HEK293 (cell line): ENCODE results near the gene SLC9A9.

Source experiments
- CTCF ChIA-PET: fragments of 350-600 bp; formaldehyde crosslinking; extraction: SDS; loops from one replicate; lab custom pipeline; 2021; ENCODE audit warnings: antibody characterized with exemption; lab: Yijun Ruan, JAX
- POLR2A ChIA-PET: fragments of 300-600 bp; formaldehyde crosslinking; extraction: SDS; loops from one replicate; lab custom pipeline; 2020; ENCODE audit warnings: antibody characterized with exemption, inconsistent platforms; lab: Yijun Ruan, JAX
- H3K27ac ChIP-seq: fragments of 200-500 bp; sonication (Bioruptor generic); 2 replicates; pipeline ENCODE4 v1.5.1; 2014; ENCODE audit warnings: low read depth, low read length, control low read depth, inconsistent platforms; ENCODE audit errors: extremely low read depth
- H3K36me3 ChIP-seq, 2 experiments: fragments of 200-500 bp in 1 of 2; sonication (Bioruptor generic) in 1 of 2; 1 replicate in 1 of 2; 2 replicates in 1 of 2; pipeline ENCODE4 v1.5.1; 2014 to 2017; ENCODE audit warnings: inconsistent platforms in 2 of 2, low read length in 2 of 2; ENCODE audit not compliant: control insufficient read depth in 2 of 2, insufficient read depth in 1 of 2
- H3K4me1 ChIP-seq: fragments of 200-500 bp; sonication (Bioruptor generic); 2 replicates; pipeline ENCODE4 v1.5.1; 2014; ENCODE audit warnings: mild to moderate bottlenecking, low read length, inconsistent platforms; ENCODE audit not compliant: control insufficient read depth, insufficient read depth
- H3K4me3 ChIP-seq: 2 replicates; pipeline ENCODE4 v1.5.1; 2011; ENCODE audit warnings: low read depth, mild to moderate bottlenecking, control low read depth, low read length, moderate library complexity
- H3K9me3 ChIP-seq: fragments of 200-500 bp; sonication (Bioruptor generic); 2 replicates; pipeline ENCODE4 v1.5.1; 2014; ENCODE audit warnings: low read depth, low read length, inconsistent platforms; ENCODE audit not compliant: control insufficient read depth, insufficient read depth
- ZBTB17 ChIP-seq: fragments of 450-650 bp; formaldehyde crosslinking; IDR thresholded peaks from 2 replicates; pipeline ENCODE4 v1.5.1; 2016; ENCODE audit warnings: missing biosample characterization, missing genetic modification characterization
- ZNF335 ChIP-seq: fragments of 450-650 bp; formaldehyde crosslinking; conservative IDR thresholded peaks from 2 replicates; pipeline ENCODE4 v1.5.1; 2016; ENCODE audit warnings: missing biosample characterization, missing genetic modification characterization
- ZNF366 ChIP-seq: fragments of 450-650 bp; formaldehyde crosslinking; conservative IDR thresholded peaks from 2 replicates; pipeline ENCODE4 v1.5.1; 2016; ENCODE audit warnings: missing biosample characterization, missing genetic modification characterization
- ZNF473 ChIP-seq: fragments of 450-650 bp; formaldehyde crosslinking; IDR thresholded peaks from 2 replicates; pipeline ENCODE4 v1.5.1; 2017; ENCODE audit warnings: missing biosample characterization, missing genetic modification characterization
- TF ChIP-seq, protein P1 (sequence below): fragments of 450-650 bp; IDR thresholded peaks from 2 replicates; pipeline ENCODE4 v1.5.1; 2018; ENCODE audit warnings: missing biosample characterization, mild to moderate bottlenecking, missing genetic modification characterization
- TF ChIP-seq, protein P2 (sequence below): fragments of 450-650 bp; formaldehyde crosslinking; IDR thresholded peaks from 2 replicates; pipeline ENCODE4 v1.5.1; 2016; ENCODE audit warnings: missing biosample characterization, missing genetic modification characterization
- TF ChIP-seq, protein P3 (sequence below): fragments of 450-650 bp; IDR thresholded peaks from 2 replicates; pipeline ENCODE4 v1.5.1; 2018; ENCODE audit warnings: missing biosample characterization, missing genetic modification characterization
- TF ChIP-seq, protein P4 (sequence below): fragments of 450-650 bp; formaldehyde crosslinking; IDR thresholded peaks from 2 replicates; pipeline ENCODE4 v1.5.1; 2016; ENCODE audit warnings: missing biosample characterization, missing genetic modification characterization
- TF ChIP-seq, protein P5 (sequence below): fragments of 450-650 bp; formaldehyde crosslinking; IDR thresholded peaks from 2 replicates; pipeline ENCODE4 v1.5.1; 2016; ENCODE audit warnings: missing biosample characterization, missing genetic modification characterization, borderline replicate concordance
- TF ChIP-seq, protein P6 (sequence below): fragments of 450-650 bp; formaldehyde crosslinking; IDR thresholded peaks from 2 replicates; pipeline ENCODE4 v1.5.1; 2016; ENCODE audit warnings: missing biosample characterization, missing genetic modification characterization, borderline replicate concordance

The SLC9A9 gene

GRCh38 chr3:143313025-143313892 lies 535.0 kb downstream of the SLC9A9 start (continued):
- TF ChIP-seq, protein P1, sequence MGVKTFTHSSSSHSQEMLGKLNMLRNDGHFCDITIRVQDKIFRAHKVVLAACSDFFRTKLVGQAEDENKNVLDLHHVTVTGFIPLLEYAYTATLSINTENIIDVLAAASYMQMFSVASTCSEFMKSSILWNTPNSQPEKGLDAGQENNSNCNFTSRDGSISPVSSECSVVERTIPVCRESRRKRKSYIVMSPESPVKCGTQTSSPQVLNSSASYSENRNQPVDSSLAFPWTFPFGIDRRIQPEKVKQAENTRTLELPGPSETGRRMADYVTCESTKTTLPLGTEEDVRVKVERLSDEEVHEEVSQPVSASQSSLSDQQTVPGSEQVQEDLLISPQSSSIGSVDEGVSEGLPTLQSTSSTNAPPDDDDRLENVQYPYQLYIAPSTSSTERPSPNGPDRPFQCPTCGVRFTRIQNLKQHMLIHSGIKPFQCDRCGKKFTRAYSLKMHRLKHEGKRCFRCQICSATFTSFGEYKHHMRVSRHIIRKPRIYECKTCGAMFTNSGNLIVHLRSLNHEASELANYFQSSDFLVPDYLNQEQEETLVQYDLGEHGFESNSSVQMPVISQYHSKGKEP (tag by site-specific recombination) = no peak
- TF ChIP-seq, protein P2, sequence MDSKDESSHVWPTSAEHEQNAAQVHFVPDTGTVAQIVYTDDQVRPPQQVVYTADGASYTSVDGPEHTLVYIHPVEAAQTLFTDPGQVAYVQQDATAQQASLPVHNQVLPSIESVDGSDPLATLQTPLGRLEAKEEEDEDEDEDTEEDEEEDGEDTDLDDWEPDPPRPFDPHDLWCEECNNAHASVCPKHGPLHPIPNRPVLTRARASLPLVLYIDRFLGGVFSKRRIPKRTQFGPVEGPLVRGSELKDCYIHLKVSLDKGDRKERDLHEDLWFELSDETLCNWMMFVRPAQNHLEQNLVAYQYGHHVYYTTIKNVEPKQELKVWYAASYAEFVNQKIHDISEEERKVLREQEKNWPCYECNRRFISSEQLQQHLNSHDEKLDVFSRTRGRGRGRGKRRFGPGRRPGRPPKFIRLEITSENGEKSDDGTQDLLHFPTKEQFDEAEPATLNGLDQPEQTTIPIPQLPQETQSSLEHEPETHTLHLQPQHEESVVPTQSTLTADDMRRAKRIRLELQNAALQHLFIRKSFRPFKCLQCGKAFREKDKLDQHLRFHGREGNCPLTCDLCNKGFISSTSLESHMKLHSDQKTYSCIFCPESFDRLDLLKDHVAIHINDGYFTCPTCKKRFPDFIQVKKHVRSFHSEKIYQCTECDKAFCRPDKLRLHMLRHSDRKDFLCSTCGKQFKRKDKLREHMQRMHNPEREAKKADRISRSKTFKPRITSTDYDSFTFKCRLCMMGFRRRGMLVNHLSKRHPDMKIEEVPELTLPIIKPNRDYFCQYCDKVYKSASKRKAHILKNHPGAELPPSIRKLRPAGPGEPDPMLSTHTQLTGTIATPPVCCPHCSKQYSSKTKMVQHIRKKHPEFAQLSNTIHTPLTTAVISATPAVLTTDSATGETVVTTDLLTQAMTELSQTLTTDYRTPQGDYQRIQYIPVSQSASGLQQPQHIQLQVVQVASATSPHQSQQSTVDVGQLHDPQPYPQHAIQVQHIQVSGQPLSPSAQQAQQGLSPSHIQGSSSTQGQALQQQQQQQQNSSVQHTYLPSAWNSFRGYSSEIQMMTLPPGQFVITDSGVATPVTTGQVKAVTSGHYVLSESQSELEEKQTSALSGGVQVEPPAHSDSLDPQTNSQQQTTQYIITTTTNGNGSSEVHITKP (tag by site-specific recombination) = no peak

GRCh38 chr3:143311096-143311495 lies 537.2 kb downstream of the SLC9A9 start:
- H3K36me3 ChIP-seq = no peaks in the 10 kb centered on the region
- TF ChIP-seq, protein P3, sequence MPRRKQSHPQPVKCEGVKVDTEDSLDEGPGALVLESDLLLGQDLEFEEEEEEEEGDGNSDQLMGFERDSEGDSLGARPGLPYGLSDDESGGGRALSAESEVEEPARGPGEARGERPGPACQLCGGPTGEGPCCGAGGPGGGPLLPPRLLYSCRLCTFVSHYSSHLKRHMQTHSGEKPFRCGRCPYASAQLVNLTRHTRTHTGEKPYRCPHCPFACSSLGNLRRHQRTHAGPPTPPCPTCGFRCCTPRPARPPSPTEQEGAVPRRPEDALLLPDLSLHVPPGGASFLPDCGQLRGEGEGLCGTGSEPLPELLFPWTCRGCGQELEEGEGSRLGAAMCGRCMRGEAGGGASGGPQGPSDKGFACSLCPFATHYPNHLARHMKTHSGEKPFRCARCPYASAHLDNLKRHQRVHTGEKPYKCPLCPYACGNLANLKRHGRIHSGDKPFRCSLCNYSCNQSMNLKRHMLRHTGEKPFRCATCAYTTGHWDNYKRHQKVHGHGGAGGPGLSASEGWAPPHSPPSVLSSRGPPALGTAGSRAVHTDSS (tag by site-specific recombination) = no peak
- TF ChIP-seq ZBTB17 (tag by site-specific recombination) (no peak), ZNF473 (tag by site-specific recombination) (no peak), ZNF366 (no peak), ZNF335 (tag by site-specific recombination) (no peak)
- TF ChIP-seq, protein P4, sequence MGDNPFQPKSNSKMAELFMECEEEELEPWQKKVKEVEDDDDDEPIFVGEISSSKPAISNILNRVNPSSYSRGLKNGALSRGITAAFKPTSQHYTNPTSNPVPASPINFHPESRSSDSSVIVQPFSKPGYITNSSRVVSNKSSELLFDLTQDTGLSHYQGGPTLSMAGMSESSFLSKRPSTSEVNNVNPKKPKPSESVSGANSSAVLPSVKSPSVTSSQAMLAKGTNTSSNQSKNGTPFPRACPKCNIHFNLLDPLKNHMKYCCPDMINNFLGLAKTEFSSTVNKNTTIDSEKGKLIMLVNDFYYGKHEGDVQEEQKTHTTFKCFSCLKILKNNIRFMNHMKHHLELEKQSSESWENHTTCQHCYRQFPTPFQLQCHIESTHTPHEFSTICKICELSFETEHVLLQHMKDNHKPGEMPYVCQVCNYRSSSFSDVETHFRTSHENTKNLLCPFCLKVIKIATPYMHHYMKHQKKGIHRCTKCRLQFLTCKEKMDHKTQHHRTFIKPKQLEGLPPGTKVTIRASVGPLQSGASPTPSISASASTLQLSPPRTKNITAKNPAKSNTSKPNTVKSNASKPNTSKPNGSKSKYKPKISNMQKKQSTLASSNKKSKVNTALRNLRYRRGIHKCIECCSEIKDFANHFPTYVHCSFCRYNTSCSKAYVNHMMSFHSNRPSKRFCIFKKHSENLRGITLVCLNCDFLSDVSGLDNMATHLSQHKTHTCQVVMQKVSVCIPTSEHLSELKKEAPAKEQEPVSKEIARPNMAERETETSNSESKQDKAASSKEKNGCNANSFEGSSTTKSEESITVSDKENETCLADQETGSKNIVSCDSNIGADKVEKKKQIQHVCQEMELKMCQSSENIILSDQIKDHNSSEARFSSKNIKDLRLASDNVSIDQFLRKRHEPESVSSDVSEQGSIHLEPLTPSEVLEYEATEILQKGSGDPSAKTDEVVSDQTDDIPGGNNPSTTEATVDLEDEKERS (tag by site-specific recombination) = no peak
- TF ChIP-seq, protein P5, sequence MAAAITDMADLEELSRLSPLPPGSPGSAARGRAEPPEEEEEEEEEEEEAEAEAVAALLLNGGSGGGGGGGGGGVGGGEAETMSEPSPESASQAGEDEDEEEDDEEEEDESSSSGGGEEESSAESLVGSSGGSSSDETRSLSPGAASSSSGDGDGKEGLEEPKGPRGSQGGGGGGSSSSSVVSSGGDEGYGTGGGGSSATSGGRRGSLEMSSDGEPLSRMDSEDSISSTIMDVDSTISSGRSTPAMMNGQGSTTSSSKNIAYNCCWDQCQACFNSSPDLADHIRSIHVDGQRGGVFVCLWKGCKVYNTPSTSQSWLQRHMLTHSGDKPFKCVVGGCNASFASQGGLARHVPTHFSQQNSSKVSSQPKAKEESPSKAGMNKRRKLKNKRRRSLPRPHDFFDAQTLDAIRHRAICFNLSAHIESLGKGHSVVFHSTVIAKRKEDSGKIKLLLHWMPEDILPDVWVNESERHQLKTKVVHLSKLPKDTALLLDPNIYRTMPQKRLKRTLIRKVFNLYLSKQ (tag by site-specific recombination) = no peak
- TF ChIP-seq, protein P6, sequence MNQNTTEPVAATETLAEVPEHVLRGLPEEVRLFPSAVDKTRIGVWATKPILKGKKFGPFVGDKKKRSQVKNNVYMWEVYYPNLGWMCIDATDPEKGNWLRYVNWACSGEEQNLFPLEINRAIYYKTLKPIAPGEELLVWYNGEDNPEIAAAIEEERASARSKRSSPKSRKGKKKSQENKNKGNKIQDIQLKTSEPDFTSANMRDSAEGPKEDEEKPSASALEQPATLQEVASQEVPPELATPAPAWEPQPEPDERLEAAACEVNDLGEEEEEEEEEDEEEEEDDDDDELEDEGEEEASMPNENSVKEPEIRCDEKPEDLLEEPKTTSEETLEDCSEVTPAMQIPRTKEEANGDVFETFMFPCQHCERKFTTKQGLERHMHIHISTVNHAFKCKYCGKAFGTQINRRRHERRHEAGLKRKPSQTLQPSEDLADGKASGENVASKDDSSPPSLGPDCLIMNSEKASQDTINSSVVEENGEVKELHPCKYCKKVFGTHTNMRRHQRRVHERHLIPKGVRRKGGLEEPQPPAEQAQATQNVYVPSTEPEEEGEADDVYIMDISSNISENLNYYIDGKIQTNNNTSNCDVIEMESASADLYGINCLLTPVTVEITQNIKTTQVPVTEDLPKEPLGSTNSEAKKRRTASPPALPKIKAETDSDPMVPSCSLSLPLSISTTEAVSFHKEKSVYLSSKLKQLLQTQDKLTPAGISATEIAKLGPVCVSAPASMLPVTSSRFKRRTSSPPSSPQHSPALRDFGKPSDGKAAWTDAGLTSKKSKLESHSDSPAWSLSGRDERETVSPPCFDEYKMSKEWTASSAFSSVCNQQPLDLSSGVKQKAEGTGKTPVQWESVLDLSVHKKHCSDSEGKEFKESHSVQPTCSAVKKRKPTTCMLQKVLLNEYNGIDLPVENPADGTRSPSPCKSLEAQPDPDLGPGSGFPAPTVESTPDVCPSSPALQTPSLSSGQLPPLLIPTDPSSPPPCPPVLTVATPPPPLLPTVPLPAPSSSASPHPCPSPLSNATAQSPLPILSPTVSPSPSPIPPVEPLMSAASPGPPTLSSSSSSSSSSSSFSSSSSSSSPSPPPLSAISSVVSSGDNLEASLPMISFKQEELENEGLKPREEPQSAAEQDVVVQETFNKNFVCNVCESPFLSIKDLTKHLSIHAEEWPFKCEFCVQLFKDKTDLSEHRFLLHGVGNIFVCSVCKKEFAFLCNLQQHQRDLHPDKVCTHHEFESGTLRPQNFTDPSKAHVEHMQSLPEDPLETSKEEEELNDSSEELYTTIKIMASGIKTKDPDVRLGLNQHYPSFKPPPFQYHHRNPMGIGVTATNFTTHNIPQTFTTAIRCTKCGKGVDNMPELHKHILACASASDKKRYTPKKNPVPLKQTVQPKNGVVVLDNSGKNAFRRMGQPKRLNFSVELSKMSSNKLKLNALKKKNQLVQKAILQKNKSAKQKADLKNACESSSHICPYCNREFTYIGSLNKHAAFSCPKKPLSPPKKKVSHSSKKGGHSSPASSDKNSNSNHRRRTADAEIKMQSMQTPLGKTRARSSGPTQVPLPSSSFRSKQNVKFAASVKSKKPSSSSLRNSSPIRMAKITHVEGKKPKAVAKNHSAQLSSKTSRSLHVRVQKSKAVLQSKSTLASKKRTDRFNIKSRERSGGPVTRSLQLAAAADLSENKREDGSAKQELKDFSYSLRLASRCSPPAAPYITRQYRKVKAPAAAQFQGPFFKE (tag by site-specific recombination) = no peak
- POLR2A ChIA-PET = no interaction called here
- no peaks in the 10 kb centered on the region for H3K4me1 ChIP-seq
- H3K9me3 ChIP-seq = no peaks in the 10 kb centered on the region
- H3K27ac ChIP-seq = no peak overlapping the region
- CTCF ChIA-PET = no interaction called here
- no peak overlapping the region for H3K4me3 ChIP-seq
